ENCODE data around the gene EIF2D. TPM values are rescaled to one million over a fixed set of nuclear protein-coding genes. Genes with fewer than 3 reads are reported as not detected.
"Not testable (repeated sequence)": the region's sequence is repeated elsewhere in the genome, so short reads cannot be mapped to it uniquely, and the experiment has no call there.

The EIF2D gene
- total RNA-seq, 1 donor from 2014 or later: 29.2 TPM

GRCh38 chr1:206635080-206635977 lies 23.1 kb upstream of the EIF2D start, which contains the start of gene DYRK3:
Gene DYRK3, plus strand, starts transcription at chr1:206635536. Its CDS starts 168 bp downstream, at chr1:206635704.
- intact Hi-C loops (cut with micrococcal nuclease): loop anchor here (10.0 kb wide), 1 partner anchor 279 kb away; no protein-coding TSS in a partner anchor
- H3K27me3 ChIP-seq (ENCODE audit: low read depth): no peaks in the 10 kb centered on the region
- H3K4me1 ChIP-seq: peaks cover 61% of the 10 kb centered on the region
- H3K4me3 ChIP-seq: peak within 1 kb of the TSS; percentile 98
- no peaks in the 10 kb centered on the region for H3K9me3 ChIP-seq (replicated peaks)
- peak within 1 kb of the TSS; percentile 91 for H3K27ac ChIP-seq (replicated peaks)
- TF ChIP-seq CTCF (IDR thresholded peaks at IDR 0.05; ENCODE audit: borderline replicate concordance): peak; percentile 30
- H3K36me3 ChIP-seq: peaks cover 13% of the 10 kb centered on the region
- DNase-seq: peak; percentile 96

- Histone ChIP-seq H3K27me3 (ENCODE audit: low read depth) (no peaks in the 10 kb centered on the region), H3K4me3 (peak overlapping the region; percentile 98), H3K4me1 (peaks cover 61% of the 10 kb centered on the region), H3K9me3 (replicated peaks) (no peaks in the 10 kb centered on the region), H3K27ac (replicated peaks) (peak overlapping the region; percentile 91), H3K36me3 (peaks cover 5% of the 10 kb centered on the region)
- peak; percentile 94 for DNase-seq
- intact Hi-C loops (cut with micrococcal nuclease): loop anchor here (10.0 kb wide), 1 partner anchor 280 kb away; no protein-coding TSS in a partner anchor
- peak; percentile 87 for TF ChIP-seq CTCF (IDR thresholded peaks at IDR 0.05; ENCODE audit: borderline replicate concordance)
Observed at GRCh38 chr1:206634365-206635079, 22.3 kb upstream of the EIF2D start.

GRCh38 chr1:206633708-206634121 lies 21.4 kb upstream of the EIF2D start:
- H3K4me1 ChIP-seq: peaks cover 60% of the 10 kb centered on the region
- intact Hi-C loops (cut with micrococcal nuclease): loop anchor here (2.0 to 10.0 kb wide), 2 partner anchors 31 to 281 kb away; no protein-coding TSS in a partner anchor
- no peak overlapping the region for H3K27ac ChIP-seq (replicated peaks)
- DNase-seq: no peak
- H3K4me3 ChIP-seq: no peak overlapping the region
- no peaks in the 10 kb centered on the region for H3K27me3 ChIP-seq (ENCODE audit: low read depth)
- no peaks in the 10 kb centered on the region for H3K9me3 ChIP-seq (replicated peaks)
- no peaks in the 10 kb centered on the region for H3K36me3 ChIP-seq
- no peak for TF ChIP-seq CTCF (IDR thresholded peaks at IDR 0.05; ENCODE audit: borderline replicate concordance)

GRCh38 chr1:206631085-206631509 lies 18.8 kb upstream of the EIF2D start:
- Histone ChIP-seq H3K4me3 (no peak overlapping the region), H3K4me1 (peaks cover 34% of the 10 kb centered on the region), H3K27me3 (ENCODE audit: low read depth) (no peaks in the 10 kb centered on the region), H3K27ac (replicated peaks) (peak overlapping the region; percentile 62), H3K36me3 (no peaks in the 10 kb centered on the region), H3K9me3 (replicated peaks) (no peaks in the 10 kb centered on the region)
- intact Hi-C loops (cut with micrococcal nuclease): loop anchor here (10.0 kb wide), 1 partner anchor 284 kb away; no protein-coding TSS in a partner anchor
- DNase-seq: peak; percentile 62
- peak; percentile 78 for TF ChIP-seq CTCF (IDR thresholded peaks at IDR 0.05; ENCODE audit: borderline replicate concordance)

GRCh38 chr1:206628916-206629315 lies 16.7 kb upstream of the EIF2D start:
- H3K27ac ChIP-seq (replicated peaks): no peak overlapping the region
- intact Hi-C loops (cut with micrococcal nuclease): no loop called here
- TF ChIP-seq CTCF (IDR thresholded peaks at IDR 0.05; ENCODE audit: borderline replicate concordance): no peak

GRCh38 chr1:206626396-206626795 lies 14.1 kb upstream of the EIF2D start:
- H3K9me3 ChIP-seq (replicated peaks); DNase-seq; H3K36me3 ChIP-seq; H3K27ac ChIP-seq (replicated peaks); intact Hi-C loops (cut with micrococcal nuclease); H3K4me3 ChIP-seq; H3K4me1 ChIP-seq; H3K27me3 ChIP-seq (ENCODE audit: low read depth): not testable (repeated sequence)

More at GRCh38 chr1:206628916-206629315, 16.7 kb upstream of the EIF2D start:
- no peak overlapping the region for H3K4me3 ChIP-seq
- DNase-seq: no peak
- no peaks in the 10 kb centered on the region for H3K9me3 ChIP-seq (replicated peaks)
- peaks cover 13% of the 10 kb centered on the region for H3K4me1 ChIP-seq
- no peaks in the 10 kb centered on the region for H3K36me3 ChIP-seq
- no peaks in the 10 kb centered on the region for H3K27me3 ChIP-seq (ENCODE audit: low read depth)

Data from left ventricle myocardium inferior (tissue), 1 donor.